ENCODE results near the gene RXRA.

The RXRA gene

DNA sequence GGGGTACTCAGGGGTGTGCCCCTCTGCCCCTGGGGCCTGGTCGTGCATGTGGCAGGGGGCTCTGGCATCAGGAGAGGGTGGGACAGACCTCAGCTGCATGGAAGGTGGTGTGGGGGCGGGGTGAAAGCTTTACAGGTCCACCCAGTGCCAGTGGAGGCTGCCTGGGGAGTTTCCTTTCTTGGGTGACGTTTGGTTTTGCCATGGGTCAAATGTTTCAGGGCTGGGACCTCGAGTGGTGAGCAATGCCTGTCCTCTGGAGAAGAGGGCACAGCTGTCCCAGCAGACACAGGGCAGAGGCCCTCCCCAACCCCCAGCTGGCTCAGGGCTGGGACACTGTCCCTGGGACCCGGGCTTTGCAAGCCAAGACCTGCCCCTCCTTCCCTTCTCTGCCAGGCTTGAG, 3.6 kb downstream of the RXRA start:
- no peaks in the 10 kb centered on the region for H3K27me3 ChIP-seq (ENCODE audit: control insufficient read depth, insufficient read depth, low read length)
- peaks cover 38% of the 10 kb centered on the region for H3K4me1 ChIP-seq (ENCODE audit: control insufficient read depth, insufficient read depth, low read length)
- peak overlapping the region; percentile 92 for H3K9ac ChIP-seq (ENCODE audit: low read depth, low read length)
- H3K4me3 ChIP-seq (ENCODE audit: low read length): peak overlapping the region; percentile 92
- no peaks in the 10 kb centered on the region for H3K36me3 ChIP-seq (ENCODE audit: insufficient read depth, low read length)
- no peaks in the 10 kb centered on the region for H3K9me3 ChIP-seq (replicated peaks; ENCODE audit: low read length)
- peak overlapping the region; percentile 92 for H3K4me2 ChIP-seq (ENCODE audit: low read length)

DNA sequence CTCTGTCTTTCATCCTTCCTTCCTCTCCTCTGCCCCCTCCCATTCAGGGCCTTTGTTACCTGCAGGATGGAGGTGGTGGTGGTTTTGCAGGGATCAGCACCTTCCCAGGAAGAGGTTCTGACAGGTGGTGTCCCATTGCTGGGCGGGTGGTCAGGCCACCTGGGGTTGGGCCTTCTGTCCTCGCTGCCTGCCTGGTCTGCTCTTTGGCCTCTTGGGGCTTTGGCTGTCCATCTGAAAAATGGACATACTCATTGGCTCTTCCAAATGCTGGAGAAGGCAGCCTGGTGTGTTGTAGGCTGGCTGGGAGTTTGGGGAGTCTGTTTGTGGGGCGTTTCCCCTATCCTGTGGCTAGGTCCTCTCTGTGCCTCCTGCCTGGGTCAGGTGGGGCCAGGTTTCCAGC, 4.3 kb downstream of the RXRA start:
- Histone ChIP-seq H3K9ac (ENCODE audit: low read depth, low read length) (no peak overlapping the region), H3K27me3 (ENCODE audit: control insufficient read depth, insufficient read depth, low read length) (no peaks in the 10 kb centered on the region), H3K36me3 (ENCODE audit: insufficient read depth, low read length) (no peaks in the 10 kb centered on the region), H3K4me3 (ENCODE audit: low read length) (no peak overlapping the region), H3K4me1 (ENCODE audit: control insufficient read depth, insufficient read depth, low read length) (peaks cover 34% of the 10 kb centered on the region), H3K4me2 (ENCODE audit: low read length) (peak overlapping the region; percentile 92), H3K9me3 (replicated peaks; ENCODE audit: low read length) (no peaks in the 10 kb centered on the region)

DNA sequence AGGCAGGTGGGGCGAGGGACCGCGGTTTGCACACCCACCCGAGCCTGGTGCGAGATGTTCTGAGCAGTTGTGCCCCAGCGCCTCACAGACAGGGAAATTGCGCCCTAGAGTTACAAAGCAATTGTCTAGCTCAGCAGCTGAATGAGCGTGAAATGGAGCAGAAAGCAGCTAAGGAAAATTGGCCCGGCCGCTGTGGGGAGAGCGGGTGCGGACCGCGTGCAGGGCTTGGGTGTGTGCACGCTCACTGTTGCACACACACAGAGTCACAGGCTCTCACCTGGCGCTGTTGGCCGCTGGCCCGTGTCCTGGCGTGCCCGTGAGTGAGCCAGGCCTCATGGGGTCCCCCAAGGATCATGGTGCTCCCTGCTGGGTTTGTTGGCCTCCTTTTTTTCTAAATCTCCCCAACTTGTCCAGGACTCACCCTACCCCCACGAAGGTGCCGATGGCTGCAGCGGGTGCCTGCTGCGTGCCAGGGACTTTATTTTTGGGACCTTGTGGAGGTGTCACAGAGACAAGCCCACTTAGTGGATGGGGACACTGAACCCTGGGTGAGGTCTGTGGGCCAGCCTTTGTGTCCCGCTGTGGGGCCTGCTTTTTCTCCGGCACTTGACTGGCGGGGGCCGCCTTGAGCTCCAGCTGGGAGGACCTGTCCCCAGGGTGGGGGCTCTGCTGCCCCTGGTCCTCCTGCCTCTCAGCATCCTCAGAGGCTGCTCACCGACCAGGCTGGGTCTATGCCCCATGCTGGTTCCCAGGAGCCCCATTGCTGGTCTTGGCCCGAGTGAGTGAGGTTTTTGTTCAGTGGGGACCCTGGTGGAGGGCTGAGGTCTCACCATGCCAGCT, 5.2 kb downstream of the RXRA start:
- no peak overlapping the region for H3K4me3 ChIP-seq (ENCODE audit: low read length)
- no peaks in the 10 kb centered on the region for H3K36me3 ChIP-seq (ENCODE audit: insufficient read depth, low read length)
- peaks cover 34% of the 10 kb centered on the region for H3K4me1 ChIP-seq (ENCODE audit: control insufficient read depth, insufficient read depth, low read length)
- no peaks in the 10 kb centered on the region for H3K9me3 ChIP-seq (replicated peaks; ENCODE audit: low read length)
- no peak overlapping the region for H3K9ac ChIP-seq (ENCODE audit: low read depth, low read length)
- no peaks in the 10 kb centered on the region for H3K27me3 ChIP-seq (ENCODE audit: control insufficient read depth, insufficient read depth, low read length)
- no peak overlapping the region for H3K4me2 ChIP-seq (ENCODE audit: low read length)

DNA sequence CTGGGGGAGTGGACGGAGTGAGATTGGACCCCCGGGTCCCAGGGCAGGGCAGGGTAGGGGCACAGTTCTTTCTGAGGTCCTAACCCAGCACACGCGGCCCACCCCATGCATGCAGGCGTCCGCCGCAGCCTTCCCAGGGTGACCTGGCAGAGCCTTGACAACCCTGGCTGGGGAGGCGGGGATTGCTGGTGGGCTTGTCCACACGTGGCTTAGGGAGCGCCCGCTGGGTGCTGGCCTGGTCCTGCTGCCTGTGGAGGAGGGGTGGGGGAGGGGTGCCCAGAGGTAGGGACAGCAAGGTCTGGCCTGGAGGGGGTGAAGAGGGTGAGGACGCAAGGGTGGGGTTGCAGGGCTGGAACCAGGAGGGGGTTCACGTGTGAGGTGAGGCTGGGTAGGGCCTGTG, 6.0 kb downstream of the RXRA start:
- Histone ChIP-seq H3K4me3 (ENCODE audit: low read length) (no peak overlapping the region), H3K36me3 (ENCODE audit: insufficient read depth, low read length) (no peaks in the 10 kb centered on the region), H3K9ac (ENCODE audit: low read depth, low read length) (no peak overlapping the region), H3K4me2 (ENCODE audit: low read length) (no peak overlapping the region), H3K4me1 (ENCODE audit: control insufficient read depth, insufficient read depth, low read length) (peaks cover 34% of the 10 kb centered on the region), H3K27me3 (ENCODE audit: control insufficient read depth, insufficient read depth, low read length) (no peaks in the 10 kb centered on the region), H3K9me3 (replicated peaks; ENCODE audit: low read length) (no peaks in the 10 kb centered on the region)

GRCh38 chr9:134332841-134333233, 6.6 kb downstream of the RXRA start:
- Histone ChIP-seq H3K9me3 (replicated peaks; ENCODE audit: low read length) (no peaks in the 10 kb centered on the region), H3K4me2 (ENCODE audit: low read length) (no peak overlapping the region), H3K27me3 (ENCODE audit: control insufficient read depth, insufficient read depth, low read length) (no peaks in the 10 kb centered on the region), H3K9ac (ENCODE audit: low read depth, low read length) (no peak overlapping the region), H3K36me3 (ENCODE audit: insufficient read depth, low read length) (no peaks in the 10 kb centered on the region), H3K4me3 (ENCODE audit: low read length) (no peak overlapping the region), H3K4me1 (ENCODE audit: control insufficient read depth, insufficient read depth, low read length) (peaks cover 28% of the 10 kb centered on the region)

- Histone ChIP-seq H3K27me3 (ENCODE audit: control insufficient read depth, insufficient read depth, low read length) (no peaks in the 10 kb centered on the region), H3K9ac (ENCODE audit: low read depth, low read length) (no peak overlapping the region), H3K4me2 (ENCODE audit: low read length) (no peak overlapping the region), H3K36me3 (ENCODE audit: insufficient read depth, low read length) (no peaks in the 10 kb centered on the region), H3K4me1 (ENCODE audit: control insufficient read depth, insufficient read depth, low read length) (peaks cover 27% of the 10 kb centered on the region), H3K4me3 (ENCODE audit: low read length) (no peak overlapping the region), H3K9me3 (replicated peaks; ENCODE audit: low read length) (no peaks in the 10 kb centered on the region)
These were observed 7.1 kb downstream of the RXRA start for GRCh38 chr9:134333234-134333873.

DNA sequence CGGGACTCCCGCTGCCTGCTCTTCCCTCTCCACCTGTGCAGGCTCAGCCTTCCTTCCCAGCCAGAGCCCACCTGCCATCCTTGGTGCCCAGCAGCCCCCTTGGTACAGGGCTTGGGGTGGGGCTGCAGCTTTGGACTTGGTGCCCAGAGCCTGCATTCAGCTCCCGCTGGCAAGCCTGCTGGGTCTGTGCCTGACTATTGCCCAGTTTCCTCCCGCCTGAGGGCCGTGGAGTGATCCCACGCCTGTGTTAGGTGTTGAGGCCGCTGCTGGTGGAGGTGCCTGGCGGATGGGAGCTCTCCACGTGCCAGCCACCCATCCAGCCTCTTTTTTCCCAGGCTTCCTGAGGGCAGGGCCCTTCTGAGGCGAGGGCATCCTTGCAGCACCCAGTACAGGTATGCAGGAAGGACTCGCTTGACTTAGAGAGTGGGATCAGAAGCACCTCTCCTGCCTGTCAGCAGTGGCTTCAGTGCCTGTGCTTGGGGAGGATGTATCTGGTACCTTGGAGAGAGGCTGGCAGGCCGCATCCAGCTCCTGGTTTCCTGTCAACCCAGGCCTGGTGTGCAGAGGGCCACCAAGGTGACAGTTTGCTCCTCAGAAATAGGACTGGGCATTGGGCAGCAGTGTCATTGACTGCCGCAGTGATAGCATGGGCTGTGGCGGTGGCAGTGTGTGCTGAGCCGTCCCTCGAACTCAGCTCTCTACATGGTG, 7.8 kb downstream of the RXRA start:
- no peaks in the 10 kb centered on the region for H3K9me3 ChIP-seq (replicated peaks; ENCODE audit: low read length)
- H3K4me3 ChIP-seq (ENCODE audit: low read length): no peak overlapping the region
- H3K36me3 ChIP-seq (ENCODE audit: insufficient read depth, low read length): no peaks in the 10 kb centered on the region
- H3K9ac ChIP-seq (ENCODE audit: low read depth, low read length): no peak overlapping the region
- H3K4me1 ChIP-seq (ENCODE audit: control insufficient read depth, insufficient read depth, low read length): peaks cover 27% of the 10 kb centered on the region
- no peak overlapping the region for H3K4me2 ChIP-seq (ENCODE audit: low read length)
- no peaks in the 10 kb centered on the region for H3K27me3 ChIP-seq (ENCODE audit: control insufficient read depth, insufficient read depth, low read length)

DNA sequence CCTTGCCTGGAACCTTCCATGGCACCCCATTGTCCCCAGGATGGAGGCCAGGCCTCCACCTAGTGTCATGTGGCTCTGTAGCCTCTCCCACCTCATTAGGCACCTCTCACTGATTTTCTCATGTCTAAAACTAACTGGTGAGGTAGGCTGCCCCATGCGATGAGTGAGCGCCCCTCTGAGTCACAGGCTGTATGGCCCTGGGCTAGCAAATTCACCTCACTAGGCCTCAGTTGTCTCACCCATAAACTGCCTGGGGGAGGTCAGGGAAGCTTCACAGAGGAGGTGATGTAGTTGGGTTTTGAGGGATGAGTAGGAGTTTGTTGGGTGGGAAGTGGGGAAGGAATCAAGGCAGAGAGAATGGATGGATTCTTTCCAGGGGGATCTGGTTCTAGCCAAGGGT, 8.8 kb downstream of the RXRA start:
- Histone ChIP-seq H3K27me3 (ENCODE audit: control insufficient read depth, insufficient read depth, low read length) (no peaks in the 10 kb centered on the region), H3K4me3 (ENCODE audit: low read length) (no peak overlapping the region), H3K36me3 (ENCODE audit: insufficient read depth, low read length) (no peaks in the 10 kb centered on the region), H3K4me2 (ENCODE audit: low read length) (no peak overlapping the region), H3K9ac (ENCODE audit: low read depth, low read length) (no peak overlapping the region), H3K4me1 (ENCODE audit: control insufficient read depth, insufficient read depth, low read length) (peaks cover 21% of the 10 kb centered on the region), H3K9me3 (replicated peaks; ENCODE audit: low read length) (no peaks in the 10 kb centered on the region)

DNA sequence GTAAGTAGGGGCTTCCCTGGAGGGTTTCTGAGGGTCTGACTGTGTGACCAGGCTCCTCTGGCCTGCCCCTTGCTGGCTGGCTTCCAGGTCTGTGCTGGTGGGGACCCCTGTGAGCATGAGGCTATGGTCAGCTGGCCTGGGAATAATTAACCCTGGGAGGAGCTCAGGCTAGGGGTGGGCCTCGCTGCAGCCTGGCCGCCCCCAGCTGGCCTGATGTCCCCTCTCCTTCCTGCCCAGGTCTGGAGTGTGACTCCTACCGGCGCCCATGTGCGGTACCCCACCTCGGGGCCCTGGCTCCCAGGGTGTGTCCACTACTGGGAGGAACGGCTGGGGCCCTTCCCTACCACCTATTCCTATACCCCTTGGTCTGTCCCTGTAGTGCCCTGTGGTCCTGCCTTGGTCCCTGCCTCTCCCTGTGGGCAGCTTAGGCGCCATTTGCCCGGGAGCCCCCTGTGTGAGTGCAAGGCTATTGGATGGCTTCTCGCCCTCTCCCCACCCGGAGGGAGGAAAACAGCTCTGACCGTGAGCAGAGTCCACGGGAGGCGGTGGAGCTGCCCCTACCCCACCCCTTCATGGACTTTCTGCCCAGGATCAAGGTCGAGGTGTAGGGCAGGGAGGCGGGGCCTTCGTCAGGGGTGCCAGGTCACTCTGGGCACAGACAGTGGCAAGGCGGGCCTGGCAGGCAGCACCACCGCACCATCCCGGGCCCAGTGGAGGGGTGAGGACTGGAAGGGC, 9.4 kb downstream of the RXRA start:
- H3K9me3 ChIP-seq (replicated peaks; ENCODE audit: low read length): no peaks in the 10 kb centered on the region
- H3K36me3 ChIP-seq (ENCODE audit: insufficient read depth, low read length): no peaks in the 10 kb centered on the region
- no peak overlapping the region for H3K4me2 ChIP-seq (ENCODE audit: low read length)
- no peaks in the 10 kb centered on the region for H3K27me3 ChIP-seq (ENCODE audit: control insufficient read depth, insufficient read depth, low read length)
- H3K9ac ChIP-seq (ENCODE audit: low read depth, low read length): no peak overlapping the region
- H3K4me1 ChIP-seq (ENCODE audit: control insufficient read depth, insufficient read depth, low read length): peaks cover 15% of the 10 kb centered on the region
- no peak overlapping the region for H3K4me3 ChIP-seq (ENCODE audit: low read length)

DNA sequence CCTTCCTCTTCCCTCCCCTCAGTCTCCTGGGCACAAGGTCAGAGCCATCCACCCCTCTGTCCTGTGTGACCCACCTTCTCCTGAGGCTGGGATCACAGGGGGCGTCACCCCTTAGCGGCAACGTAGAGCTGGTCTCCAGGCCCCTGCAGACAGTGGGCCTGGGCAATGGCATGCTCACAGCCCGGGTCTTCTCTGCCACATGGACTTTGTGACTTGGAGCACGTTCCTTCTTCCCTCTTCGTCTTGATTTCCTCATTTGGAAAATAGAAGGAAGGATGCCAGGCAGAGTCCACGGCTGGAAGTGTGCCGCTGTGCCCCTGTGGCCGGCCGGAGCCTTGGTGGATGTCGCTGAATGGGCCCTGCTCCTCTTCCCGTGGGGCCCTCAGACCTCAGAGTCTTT, 10.0 kb downstream of the RXRA start:
- no peaks in the 10 kb centered on the region for H3K36me3 ChIP-seq (ENCODE audit: insufficient read depth, low read length)
- H3K4me3 ChIP-seq (ENCODE audit: low read length): no peak overlapping the region
- peaks cover 14% of the 10 kb centered on the region for H3K4me1 ChIP-seq (ENCODE audit: control insufficient read depth, insufficient read depth, low read length)
- H3K4me2 ChIP-seq (ENCODE audit: low read length): no peak overlapping the region
- H3K9ac ChIP-seq (ENCODE audit: low read depth, low read length): no peak overlapping the region
- no peaks in the 10 kb centered on the region for H3K9me3 ChIP-seq (replicated peaks; ENCODE audit: low read length)
- H3K27me3 ChIP-seq (ENCODE audit: control insufficient read depth, insufficient read depth, low read length): no peaks in the 10 kb centered on the region

- Histone ChIP-seq H3K36me3 (ENCODE audit: insufficient read depth, low read length) (no peaks in the 10 kb centered on the region), H3K9me3 (replicated peaks; ENCODE audit: low read length) (no peaks in the 10 kb centered on the region), H3K4me1 (ENCODE audit: control insufficient read depth, insufficient read depth, low read length) (peaks cover 14% of the 10 kb centered on the region), H3K4me2 (ENCODE audit: low read length) (no peak overlapping the region), H3K9ac (ENCODE audit: low read depth, low read length) (no peak overlapping the region), H3K27me3 (ENCODE audit: control insufficient read depth, insufficient read depth, low read length) (no peaks in the 10 kb centered on the region), H3K4me3 (ENCODE audit: low read length) (no peak overlapping the region)
These were observed 10.7 kb downstream of the RXRA start for GRCh38 chr9:134336924-134337323.

Data from skeletal muscle satellite cell (primary cell).